LNCAP (cell line): ENCODE measurements around the gene AKAP7.

Experiments
- CTCF ChIP-seq: fragments of 450-650 bp; IDR thresholded peaks from 2 replicates; pipeline ENCODE4 v1.5.1; 2017; ENCODE audit warnings: mild to moderate bottlenecking

The AKAP7 gene

DNA sequence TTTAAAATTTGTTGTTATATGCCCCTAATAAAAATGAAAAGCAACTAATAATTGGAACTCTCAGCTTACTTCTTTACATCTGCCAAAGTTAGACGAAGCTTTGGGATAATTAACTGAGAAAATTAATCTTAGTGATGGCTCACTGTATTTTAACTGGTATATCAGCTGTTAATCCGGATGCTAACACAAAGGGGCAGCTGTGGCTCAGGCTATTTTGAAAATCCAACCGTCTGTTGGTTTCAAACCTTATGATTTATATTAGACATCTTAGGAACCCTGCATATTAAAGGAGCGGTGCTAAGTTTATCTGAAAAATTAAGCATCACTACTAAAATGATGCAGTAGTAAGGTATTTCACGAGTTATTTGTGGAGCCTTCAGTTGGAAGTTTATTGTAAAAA lies 96.6 kb downstream of the AKAP7 start:
- TF ChIP-seq CTCF: no peak

- TF ChIP-seq CTCF: no peak
Observed at GRCh38 chr6:131244942-131245341, 109.7 kb downstream of the AKAP7 start.

GRCh38 chr6:131250122-131250521 lies 114.9 kb downstream of the AKAP7 start:
- no peak for TF ChIP-seq CTCF

GRCh38 chr6:131250936-131251335 lies 115.7 kb downstream of the AKAP7 start:
- no peak for TF ChIP-seq CTCF

- TF ChIP-seq CTCF: no peak
Observed at GRCh38 chr6:131251590-131252199, 116.4 kb downstream of the AKAP7 start.

GRCh38 chr6:131255434-131255833 lies 120.2 kb downstream of the AKAP7 start:
- TF ChIP-seq CTCF: no peak

- no peak for TF ChIP-seq CTCF
Observed at GRCh38 chr6:131255911-131256310, 120.6 kb downstream of the AKAP7 start.

GRCh38 chr6:131257104-131257503 lies 121.8 kb downstream of the AKAP7 start:
- no peak for TF ChIP-seq CTCF
